ENCODE results near the gene DPF1. TPM values are rescaled to one million over a fixed set of nuclear protein-coding genes. Genes with fewer than 3 reads are reported as not detected.
A peak's percentile ranks its signal among the peaks of the same experiment; 100 is the strongest.

DPF1 gene
- total and polyA plus RNA-seq, 2 experiments from 2014 or later = 6.5 to 7.8 TPM

DNA sequence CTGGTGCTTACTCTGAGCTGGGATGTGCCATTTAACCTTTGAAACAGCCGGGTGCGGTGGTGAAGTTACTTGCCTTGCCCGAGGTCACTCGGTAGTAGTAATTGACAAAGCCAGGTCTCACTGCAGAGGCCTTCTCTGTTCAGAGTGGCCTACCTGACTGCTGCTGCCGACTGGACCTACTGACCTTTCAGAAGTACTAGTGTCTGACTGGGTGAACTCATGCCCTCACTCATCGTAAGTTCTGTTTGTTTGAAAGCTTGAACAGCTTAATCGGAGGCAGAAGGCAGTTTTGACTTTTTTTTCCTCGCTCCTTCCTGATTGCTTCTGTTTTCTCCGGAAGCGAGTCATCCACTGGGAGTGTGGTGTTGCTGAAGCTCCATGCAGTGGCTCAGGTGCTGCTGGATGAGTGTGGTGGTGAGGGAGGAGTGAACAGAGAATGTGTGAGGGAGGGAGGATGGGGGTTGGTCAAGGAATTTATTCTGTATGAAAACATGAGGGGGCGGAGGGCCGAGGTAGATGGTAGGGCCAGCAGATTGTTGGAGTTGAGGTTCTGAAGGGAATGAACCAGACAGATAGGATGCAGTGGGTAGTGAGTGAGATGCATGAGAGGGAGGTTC, 43.1 kb upstream of the DPF1 start:
- H3K4me3 ChIP-seq = no peak overlapping the region
- no peaks in the 10 kb centered on the region for H3K9me3 ChIP-seq (ENCODE audit: low read depth)
- peaks cover 41% of the 10 kb centered on the region for H3K4me1 ChIP-seq (ENCODE audit: low read depth)
- TF ChIP-seq, protein P1, sequence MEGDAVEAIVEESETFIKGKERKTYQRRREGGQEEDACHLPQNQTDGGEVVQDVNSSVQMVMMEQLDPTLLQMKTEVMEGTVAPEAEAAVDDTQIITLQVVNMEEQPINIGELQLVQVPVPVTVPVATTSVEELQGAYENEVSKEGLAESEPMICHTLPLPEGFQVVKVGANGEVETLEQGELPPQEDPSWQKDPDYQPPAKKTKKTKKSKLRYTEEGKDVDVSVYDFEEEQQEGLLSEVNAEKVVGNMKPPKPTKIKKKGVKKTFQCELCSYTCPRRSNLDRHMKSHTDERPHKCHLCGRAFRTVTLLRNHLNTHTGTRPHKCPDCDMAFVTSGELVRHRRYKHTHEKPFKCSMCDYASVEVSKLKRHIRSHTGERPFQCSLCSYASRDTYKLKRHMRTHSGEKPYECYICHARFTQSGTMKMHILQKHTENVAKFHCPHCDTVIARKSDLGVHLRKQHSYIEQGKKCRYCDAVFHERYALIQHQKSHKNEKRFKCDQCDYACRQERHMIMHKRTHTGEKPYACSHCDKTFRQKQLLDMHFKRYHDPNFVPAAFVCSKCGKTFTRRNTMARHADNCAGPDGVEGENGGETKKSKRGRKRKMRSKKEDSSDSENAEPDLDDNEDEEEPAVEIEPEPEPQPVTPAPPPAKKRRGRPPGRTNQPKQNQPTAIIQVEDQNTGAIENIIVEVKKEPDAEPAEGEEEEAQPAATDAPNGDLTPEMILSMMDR (IDR thresholded peaks at IDR 0.05; ENCODE audit: low read depth, low read length) = no peak
- peak in 1 of 2 donors; percentile 55 for DNase-seq (ENCODE audit: low read depth in 1 of 2, low spot score in 1 of 2)
- H3K36me3 ChIP-seq = no peaks in the 10 kb centered on the region
- H3K27ac ChIP-seq = peak overlapping the region; percentile 74
- no peaks in the 10 kb centered on the region for H3K27me3 ChIP-seq

DNA sequence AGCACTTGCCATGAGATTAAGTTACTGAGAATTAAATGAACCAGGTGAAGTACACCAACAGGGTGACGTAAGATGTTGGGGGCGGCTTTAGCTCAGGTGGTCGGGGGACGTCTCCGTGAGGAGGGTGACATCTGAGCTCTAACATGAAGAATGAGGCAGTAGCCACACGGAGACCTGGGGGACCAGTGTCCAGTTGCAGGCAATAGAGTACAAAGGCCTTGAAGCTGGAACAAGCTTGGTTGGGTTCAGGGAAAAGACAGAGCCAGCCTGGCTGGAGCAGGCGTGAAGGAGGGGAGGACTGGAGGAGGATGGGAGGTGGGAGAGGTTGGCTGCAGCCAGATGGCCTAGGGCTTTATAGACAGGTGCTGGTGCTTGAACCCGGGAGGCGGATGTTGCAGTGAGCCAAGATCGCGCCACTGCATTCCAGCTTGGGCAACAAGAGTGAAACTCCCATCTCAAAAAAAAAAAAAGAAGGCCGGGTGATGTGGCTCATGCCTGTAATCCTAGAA, 42.0 kb upstream of the DPF1 start:
- H3K4me3 ChIP-seq = peak overlapping the region; percentile 49
- H3K27me3 ChIP-seq = no peaks in the 10 kb centered on the region
- peaks cover 41% of the 10 kb centered on the region for H3K4me1 ChIP-seq (ENCODE audit: low read depth)
- TF ChIP-seq, protein P1 (IDR thresholded peaks at IDR 0.05; ENCODE audit: low read depth, low read length) = no peak
- no peak for DNase-seq (ENCODE audit: low read depth in 1 of 2, low spot score in 1 of 2)
- no peaks in the 10 kb centered on the region for H3K36me3 ChIP-seq
- H3K9me3 ChIP-seq (ENCODE audit: low read depth) = no peaks in the 10 kb centered on the region
- H3K27ac ChIP-seq = peak overlapping the region; percentile 87

DNA sequence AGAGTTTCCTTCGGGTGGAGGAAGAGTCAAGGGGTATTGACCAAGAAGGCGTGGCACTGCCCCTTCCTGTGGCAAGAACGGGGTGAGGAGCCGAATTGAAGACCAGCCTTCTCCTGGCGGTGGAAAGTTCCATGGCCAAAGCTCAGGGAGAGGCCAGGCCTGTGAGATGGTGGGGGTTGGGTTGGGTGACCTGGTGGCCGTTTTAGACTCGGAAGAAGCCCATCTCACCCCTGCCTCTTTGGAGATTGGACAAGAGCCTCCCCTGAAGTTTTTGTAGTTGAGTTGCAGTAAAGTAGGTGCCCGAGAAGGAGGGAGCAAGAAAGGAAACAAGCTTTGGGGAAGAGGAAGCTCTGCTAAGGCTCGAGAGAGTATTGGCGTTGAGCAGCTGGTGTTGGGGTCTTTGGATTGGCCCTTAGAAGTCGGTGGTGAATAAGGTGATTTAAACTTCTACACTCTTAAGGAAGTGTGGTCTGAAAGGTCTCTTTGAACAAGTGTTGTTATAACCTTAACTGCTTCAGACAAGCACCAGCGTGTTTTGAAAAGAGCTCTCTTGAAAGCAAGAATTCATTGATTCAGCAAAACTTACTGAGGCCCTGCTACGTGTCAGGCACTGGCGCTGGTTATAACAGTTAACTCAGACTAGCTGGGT, 41.3 kb upstream of the DPF1 start:
- Histone ChIP-seq H3K27ac (peak overlapping the region; percentile 87), H3K9me3 (ENCODE audit: low read depth) (no peaks in the 10 kb centered on the region), H3K4me1 (ENCODE audit: low read depth) (peaks cover 36% of the 10 kb centered on the region), H3K36me3 (no peaks in the 10 kb centered on the region), H3K27me3 (no peaks in the 10 kb centered on the region), H3K4me3 (peak overlapping the region; percentile 49)
- TF ChIP-seq, protein P1 (IDR thresholded peaks at IDR 0.05; ENCODE audit: low read depth, low read length) = no peak
- DNase-seq (ENCODE audit: low read depth in 1 of 2, low spot score in 1 of 2) = peak in 1 of 2 donors; percentile 30

DNA sequence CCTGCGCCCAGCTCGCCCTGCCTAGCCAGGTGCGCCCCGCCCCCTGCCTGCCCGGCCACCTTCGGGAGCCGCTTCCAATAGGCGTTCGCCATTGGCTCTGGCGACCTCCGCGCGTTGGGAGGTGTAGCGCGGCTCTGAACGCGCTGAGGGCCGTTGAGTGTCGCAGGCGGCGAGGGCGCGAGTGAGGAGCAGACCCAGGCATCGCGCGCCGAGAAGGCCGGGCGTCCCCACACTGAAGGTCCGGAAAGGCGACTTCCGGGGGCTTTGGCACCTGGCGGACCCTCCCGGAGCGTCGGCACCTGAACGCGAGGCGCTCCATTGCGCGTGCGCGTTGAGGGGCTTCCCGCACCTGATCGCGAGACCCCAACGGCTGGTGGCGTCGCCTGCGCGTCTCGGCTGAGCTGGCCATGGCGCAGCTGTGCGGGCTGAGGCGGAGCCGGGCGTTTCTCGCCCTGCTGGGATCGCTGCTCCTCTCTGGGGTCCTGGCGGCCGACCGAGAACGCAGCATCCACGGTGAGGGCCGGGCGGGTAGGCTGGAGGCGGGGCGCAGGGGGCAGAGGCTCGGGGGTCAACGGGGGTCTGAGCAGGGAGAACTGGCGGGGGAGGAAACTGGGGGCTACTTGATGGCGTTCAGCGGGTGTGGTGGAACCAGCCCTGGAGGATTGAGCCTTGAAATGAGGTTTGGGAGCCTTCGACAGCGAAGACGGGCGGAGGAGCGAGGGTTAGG, 40.6 kb upstream of the DPF1 start, which contains the start of gene SPINT2:
SPINT2 (plus strand) TSS at position 88 of the 727 bp plus-strand sequence; CDS start at position 408, 320 bp downstream.
- peak in 1 of 2 donors; percentile 89 for DNase-seq (ENCODE audit: low read depth in 1 of 2, low spot score in 1 of 2)
- no peaks in the 10 kb centered on the region for H3K9me3 ChIP-seq (ENCODE audit: low read depth)
- no peaks in the 10 kb centered on the region for H3K36me3 ChIP-seq
- peak within 1 kb of the TSS; percentile 87 for H3K27ac ChIP-seq
- H3K27me3 ChIP-seq = no peaks in the 10 kb centered on the region
- TF ChIP-seq, protein P1 (IDR thresholded peaks at IDR 0.05; ENCODE audit: low read depth, low read length) = no peak
- peak within 1 kb of the TSS; percentile 49 for H3K4me3 ChIP-seq
- peaks cover 29% of the 10 kb centered on the region for H3K4me1 ChIP-seq (ENCODE audit: low read depth)

DNA sequence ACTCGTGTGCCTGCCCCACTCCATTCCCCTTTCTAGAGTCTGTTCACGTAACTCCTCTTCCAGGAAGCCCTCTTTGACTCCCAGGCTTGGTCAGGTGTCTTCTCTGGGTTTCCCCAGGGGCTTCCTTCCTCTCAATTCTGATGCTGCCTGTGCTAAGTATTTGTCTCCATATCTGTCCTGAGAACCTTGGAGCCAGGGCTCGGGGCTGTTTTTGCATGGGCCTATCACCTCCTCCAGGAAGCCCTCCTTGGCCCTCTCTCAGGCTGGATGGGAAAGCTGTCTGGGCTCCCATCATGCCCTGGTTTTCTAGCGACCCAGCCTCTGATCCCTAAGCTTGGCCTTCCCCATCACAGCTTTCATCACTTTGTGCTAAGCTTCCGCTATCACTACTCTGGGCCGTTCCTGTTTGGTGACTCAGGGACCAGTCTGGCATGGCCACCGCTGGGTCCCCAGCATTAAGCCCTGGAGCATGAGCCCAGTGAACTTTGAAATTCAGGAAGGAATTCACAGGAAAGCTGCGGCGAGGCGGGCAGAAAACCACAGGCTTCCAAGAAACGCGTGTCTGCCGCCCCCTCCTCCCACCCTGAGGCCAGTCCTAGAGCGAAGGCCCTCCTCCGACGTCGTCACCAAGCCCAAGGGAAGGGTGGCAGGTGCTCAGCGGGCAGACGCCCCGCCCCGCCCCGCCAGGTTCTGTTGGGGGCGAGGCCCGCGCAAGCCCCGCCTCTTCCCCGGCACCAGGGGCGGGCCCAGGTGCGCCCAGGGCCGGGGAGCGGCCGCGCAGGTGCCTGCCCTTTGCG, 39.9 kb upstream of the DPF1 start:
- TF ChIP-seq, protein P1 (IDR thresholded peaks at IDR 0.05; ENCODE audit: low read depth, low read length) = no peak
- Histone ChIP-seq H3K27ac (peak overlapping the region; percentile 87), H3K4me3 (peak overlapping the region; percentile 49), H3K9me3 (ENCODE audit: low read depth) (no peaks in the 10 kb centered on the region), H3K36me3 (no peaks in the 10 kb centered on the region), H3K27me3 (no peaks in the 10 kb centered on the region), H3K4me1 (ENCODE audit: low read depth) (peaks cover 27% of the 10 kb centered on the region)
- DNase-seq (ENCODE audit: low read depth in 1 of 2, low spot score in 1 of 2) = peak in 1 of 2 donors; percentile 69

Measured in cardiac muscle cell (in vitro differentiated cells and primary cell).